ENCODE results near the gene PERM1. TPM values are rescaled to one million over a fixed set of nuclear protein-coding genes. Genes with fewer than 3 reads are reported as not detected.

Gene PERM1
- total RNA-seq, 1 experiment from 2014 or later = 0.39 TPM

- Histone ChIP-seq H3K27ac (ENCODE audit: low read depth, low read length) (no peak overlapping the region), H2AFZ (ENCODE audit: low read depth, low read length, poor library complexity, severe bottlenecking) (no peak overlapping the region), H3K27me3 (ENCODE audit: insufficient read depth, low read length) (no peaks in the 10 kb centered on the region), H3K79me2 (ENCODE audit: insufficient read depth, low read length) (peaks cover 27% of the 10 kb centered on the region), H3K9ac (ENCODE audit: low read length) (no peak overlapping the region), H3K36me3 (ENCODE audit: control insufficient read depth in 1 of 2, insufficient read depth in 2 of 2, low read length in 2 of 2) (peaks cover 11 to 19% of the 10 kb centered on the region in 2 experiments; a peak in 3 of 4 replicates), H3K4me1 (ENCODE audit: control insufficient read depth in 1 of 2, insufficient read depth in 2 of 2, low read length in 2 of 2) (peaks cover 21 to 41% of the 10 kb centered on the region in 2 experiments), H3K9me2 (ENCODE audit: insufficient read depth) (no peaks in the 10 kb centered on the region), H4K20me1 (ENCODE audit: insufficient read depth) (no peaks in the 10 kb centered on the region), H3K4me3 (replicated peaks in 1 of 2; ENCODE audit: low read depth in 1 of 2, low read length in 2 of 2) (no peak overlapping the region), H3K9me3 (ENCODE audit: control insufficient read depth in 1 of 2, insufficient read depth in 1 of 2, low read depth in 1 of 2, low read length in 2 of 2) (no peaks in the 10 kb centered on the region), H3K4me2 (ENCODE audit: low read length) (no peak overlapping the region)
- no TSS peak for BruUV-seq (replicated peaks)
- RAD21 ChIA-PET (ENCODE audit: low non-redundant PET in 1 of 2, low total read pairs in 2 of 2, uncharacterized antibody in 2 of 2, unreplicated experiment in 2 of 2) = no interaction called here
- ATAC-seq (no peak), DNase-seq (ENCODE audit: low read depth, low spot score) (no peak)
- CTCF ChIA-PET = no interaction called here
- intact Hi-C loops (cut with micrococcal nuclease) = loop anchor here (5.0 kb wide), 1 partner anchor 62 kb away; no protein-coding TSS in a partner anchor
- POLR2A ChIA-PET = interaction anchor here (0.7 kb wide), 1 partner anchor 50 kb away, joined by 3 read pairs; the partner anchor contains the start of gene ISG15
- TF ChIP-seq EZH2phosphoT487 (IDR thresholded peaks at IDR 0.05; ENCODE audit: borderline replicate concordance) (no peak), ATF3 (IDR thresholded peaks at IDR 0.05) (no peak), POLR2A (IDR thresholded peaks at IDR 0.05; ENCODE audit: borderline replicate concordance, extremely low read depth, insufficient read depth, insufficient read length) (no peak), ZFX (IDR thresholded peaks at IDR 0.05) (no peak), SRF (IDR thresholded peaks at IDR 0.05; ENCODE audit: low read depth) (no peak), CTCF (IDR thresholded peaks at IDR 0.05 in 2 of 3, conservative IDR thresholded peaks at IDR 0.05 in 1 of 3; ENCODE audit: borderline replicate concordance in 1 of 3, insufficient read depth in 1 of 3, low read depth in 2 of 3, low read length in 2 of 3) (no peak), ZBTB33 (IDR thresholded peaks at IDR 0.05; ENCODE audit: extremely low read depth, insufficient replicate concordance, low read length) (no peak), FOSL1 (IDR thresholded peaks at IDR 0.05; ENCODE audit: low read depth) (no peak), POLR2AphosphoS5 (IDR thresholded peaks at IDR 0.05; ENCODE audit: low read depth, low read length) (no peak), ZNF274 (IDR thresholded peaks at IDR 0.05; ENCODE audit: low read depth, low read length) (no peak), REST (IDR thresholded peaks at IDR 0.05; ENCODE audit: low read depth) (no peak), JUND (IDR thresholded peaks at IDR 0.05) (no peak), SP1 (IDR thresholded peaks at IDR 0.05; ENCODE audit: low read depth) (no peak), CBX3 (IDR thresholded peaks at IDR 0.05; ENCODE audit: low read depth) (no peak)
Measured at GRCh38 chr1:963746-964525, 18.0 kb downstream of the PERM1 start.

Data from HCT116 (cell line).